ENCODE data around the gene PPP1R17. TPM values are rescaled to one million over a fixed set of nuclear protein-coding genes. Genes with fewer than 3 reads are reported as not detected.

Gene PPP1R17
- total RNA-seq, 2 donors from 2014 or later = not detected

GRCh38 chr7:31724696-31725095 is 37.7 kb downstream of the PPP1R17 start:
- H3K9me3 Mint-ChIP-seq = no peaks in the 10 kb centered on the region
- no peaks in the 10 kb centered on the region for H3K4me1 Mint-ChIP-seq (ENCODE audit: low read depth in 2 of 2)
- no peak for ATAC-seq
- no peak for DNase-seq (ENCODE audit: low spot score)
- H3K4me3 Mint-ChIP-seq = no peak overlapping the region
- H3K27ac Mint-ChIP-seq = no peak overlapping the region
- no peaks in the 10 kb centered on the region for H3K36me3 Mint-ChIP-seq
- H3K27me3 Mint-ChIP-seq = no peaks in the 10 kb centered on the region

GRCh38 chr7:31729195-31729804 is 42.3 kb downstream of the PPP1R17 start:
- no peak for ATAC-seq
- no peaks in the 10 kb centered on the region for H3K4me1 Mint-ChIP-seq (ENCODE audit: low read depth in 2 of 2)
- no peaks in the 10 kb centered on the region for H3K9me3 Mint-ChIP-seq
- DNase-seq (ENCODE audit: low spot score) = no peak
- no peaks in the 10 kb centered on the region for H3K27me3 Mint-ChIP-seq
- H3K4me3 Mint-ChIP-seq = no peak overlapping the region
- no peaks in the 10 kb centered on the region for H3K36me3 Mint-ChIP-seq
- H3K27ac Mint-ChIP-seq = no peak overlapping the region

DNA sequence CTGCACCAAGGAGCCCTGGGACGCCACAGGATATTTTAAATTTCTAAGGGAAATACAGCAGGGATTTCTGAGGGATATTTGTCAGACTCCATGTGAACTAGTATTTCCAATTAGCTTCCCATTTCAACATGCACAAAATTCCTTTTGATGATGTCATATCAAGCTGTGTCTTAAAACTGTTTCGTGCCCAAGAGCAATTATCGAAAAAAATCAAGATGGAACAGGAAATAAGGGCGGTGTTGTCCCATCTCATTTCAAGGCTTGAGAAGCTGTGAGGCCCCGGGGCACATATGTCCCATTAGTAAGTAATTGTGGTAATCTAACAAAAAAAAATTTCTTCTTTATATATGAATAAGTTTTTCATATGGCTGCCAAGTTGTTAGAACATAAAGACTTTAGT is 47.4 kb downstream of the PPP1R17 start:
- H3K9me3 Mint-ChIP-seq = no peaks in the 10 kb centered on the region
- H3K4me1 Mint-ChIP-seq (ENCODE audit: low read depth in 2 of 2) = no peaks in the 10 kb centered on the region
- no peak overlapping the region for H3K27ac Mint-ChIP-seq
- DNase-seq (ENCODE audit: low spot score) (no peak), ATAC-seq (no peak)
- H3K36me3 Mint-ChIP-seq = no peaks in the 10 kb centered on the region
- no peak overlapping the region for H3K4me3 Mint-ChIP-seq
- peaks cover 0 to 3% of the 10 kb centered on the region in 2 donors for H3K27me3 Mint-ChIP-seq

GRCh38 chr7:31735991-31736982 is 49.3 kb downstream of the PPP1R17 start:
- H3K4me1 Mint-ChIP-seq (ENCODE audit: low read depth in 2 of 2) = no peaks in the 10 kb centered on the region

DNA sequence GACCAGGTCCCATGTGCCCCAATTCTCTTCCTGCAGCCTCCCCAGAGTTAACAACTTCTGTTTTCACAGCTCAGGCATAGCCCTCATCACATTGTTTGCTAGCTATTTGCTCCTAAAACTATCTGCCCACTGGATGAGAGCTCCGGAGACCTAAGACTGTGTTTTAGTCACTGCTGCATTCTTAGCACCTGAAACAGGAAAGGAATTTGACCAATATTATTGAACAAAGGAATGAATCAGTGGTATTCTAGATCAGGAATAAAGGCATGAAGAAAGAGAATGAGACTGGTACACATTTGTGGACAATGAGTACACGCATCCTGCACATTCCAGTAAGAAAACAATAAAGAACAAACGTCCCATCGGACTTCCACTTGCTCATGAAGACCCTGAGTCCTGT is 54.8 kb downstream of the PPP1R17 start:
- no peaks in the 10 kb centered on the region for H3K36me3 Mint-ChIP-seq
- H3K4me1 Mint-ChIP-seq (ENCODE audit: low read depth in 2 of 2) = no peaks in the 10 kb centered on the region
- H3K4me3 Mint-ChIP-seq = no peak overlapping the region
- H3K9me3 Mint-ChIP-seq = no peaks in the 10 kb centered on the region
- H3K27ac Mint-ChIP-seq = no peak overlapping the region
- H3K27me3 Mint-ChIP-seq = peaks cover 8 to 25% of the 10 kb centered on the region in 2 donors
- no peak for DNase-seq (ENCODE audit: low spot score)
- ATAC-seq = no peak

More at GRCh38 chr7:31735991-31736982, 49.3 kb downstream of the PPP1R17 start:
- no peaks in the 10 kb centered on the region for H3K36me3 Mint-ChIP-seq
- DNase-seq (ENCODE audit: low spot score) (no peak), ATAC-seq (no peak)
- no peaks in the 10 kb centered on the region for H3K9me3 Mint-ChIP-seq
- H3K27me3 Mint-ChIP-seq = peaks cover 0 to 3% of the 10 kb centered on the region in 2 donors
- H3K4me3 Mint-ChIP-seq = no peak overlapping the region
- no peak overlapping the region for H3K27ac Mint-ChIP-seq

DNA sequence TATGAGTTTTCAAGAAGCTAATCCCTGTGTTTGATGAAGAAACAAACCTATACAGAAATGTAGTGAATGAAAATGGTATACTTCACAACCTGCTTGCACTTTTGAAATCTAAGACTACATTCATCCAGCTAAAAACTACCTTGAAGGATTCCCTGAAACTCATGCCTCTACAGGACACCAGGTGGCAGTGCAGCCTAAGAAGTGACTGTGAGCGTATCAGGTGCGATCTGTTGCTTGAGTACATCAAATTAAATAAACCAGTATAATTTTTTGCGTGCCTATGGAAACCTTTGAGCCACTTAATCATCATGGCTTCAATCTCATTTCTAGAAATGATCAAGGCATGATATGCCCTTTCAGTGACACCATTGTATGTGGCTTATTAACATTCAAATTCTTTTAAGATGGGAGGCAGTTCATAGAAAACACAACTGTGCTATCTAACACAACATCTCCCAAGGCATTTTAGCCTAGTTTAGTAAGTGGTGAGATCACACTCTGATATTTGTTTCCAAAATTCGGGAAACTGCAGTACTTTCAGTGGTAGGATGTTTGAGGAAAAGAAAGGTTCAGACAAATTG is 57.4 kb downstream of the PPP1R17 start:
- DNase-seq (ENCODE audit: low spot score) = peak; percentile 63
- no peaks in the 10 kb centered on the region for H3K9me3 Mint-ChIP-seq
- no peaks in the 10 kb centered on the region for H3K4me1 Mint-ChIP-seq (ENCODE audit: low read depth in 2 of 2)
- no peaks in the 10 kb centered on the region for H3K36me3 Mint-ChIP-seq
- H3K27ac Mint-ChIP-seq = no peak overlapping the region
- no peak overlapping the region for H3K4me3 Mint-ChIP-seq
- ATAC-seq = no peak
- peaks cover 6 to 30% of the 10 kb centered on the region in 2 donors for H3K27me3 Mint-ChIP-seq

DNA sequence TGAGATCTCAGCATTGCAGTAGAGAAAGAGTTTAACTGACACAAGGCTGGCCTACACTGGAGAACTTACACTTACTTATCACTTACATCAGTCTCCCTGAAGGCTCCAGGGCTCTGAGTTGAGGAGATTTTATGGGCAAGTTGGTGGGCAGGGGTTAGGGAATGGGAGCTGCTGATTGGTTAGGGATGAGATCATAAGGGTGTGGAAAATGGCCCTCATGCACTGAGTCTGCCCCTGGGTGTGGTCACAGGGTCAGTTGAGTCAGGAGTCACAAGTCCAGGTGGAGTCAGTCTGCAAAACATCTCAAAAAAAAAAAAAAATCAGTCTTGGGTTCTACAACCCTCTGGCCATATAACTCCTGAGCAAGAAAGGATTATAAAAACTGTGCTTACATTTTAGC is 60.5 kb downstream of the PPP1R17 start:
- ATAC-seq (no peak), DNase-seq (ENCODE audit: low spot score) (no peak)
- no peak overlapping the region for H3K4me3 Mint-ChIP-seq
- no peaks in the 10 kb centered on the region for H3K9me3 Mint-ChIP-seq
- H3K36me3 Mint-ChIP-seq = no peaks in the 10 kb centered on the region
- H3K27me3 Mint-ChIP-seq = peaks cover 9 to 31% of the 10 kb centered on the region in 2 donors
- no peak overlapping the region for H3K27ac Mint-ChIP-seq
- H3K4me1 Mint-ChIP-seq (ENCODE audit: low read depth in 2 of 2) = no peaks in the 10 kb centered on the region

DNA sequence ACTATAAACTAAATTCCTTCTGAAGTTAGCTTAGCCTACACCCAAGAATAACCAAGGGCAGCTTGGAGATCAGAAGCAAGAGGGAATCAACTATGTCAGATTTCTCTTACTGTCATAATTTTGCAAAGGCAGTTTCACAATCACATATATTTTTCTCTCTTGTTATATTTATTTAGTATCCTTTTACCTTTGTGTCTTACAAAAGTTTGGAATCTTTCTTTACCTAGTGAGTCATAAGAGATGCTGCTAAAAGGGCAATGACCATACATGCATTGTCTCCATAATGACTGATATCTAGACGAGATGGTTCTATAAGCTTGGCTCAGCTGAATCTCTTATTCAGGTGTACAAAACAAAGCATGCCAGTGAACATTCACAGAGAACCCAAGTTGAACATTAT is 61.1 kb downstream of the PPP1R17 start:
- Mint-ChIP-seq H3K27ac (no peak overlapping the region), H3K4me1 (ENCODE audit: low read depth in 2 of 2) (no peaks in the 10 kb centered on the region), H3K27me3 (peaks cover 9 to 26% of the 10 kb centered on the region in 2 donors), H3K36me3 (no peaks in the 10 kb centered on the region), H3K9me3 (no peaks in the 10 kb centered on the region), H3K4me3 (no peak overlapping the region)
- ATAC-seq (no peak), DNase-seq (ENCODE audit: low spot score) (no peak)

DNA sequence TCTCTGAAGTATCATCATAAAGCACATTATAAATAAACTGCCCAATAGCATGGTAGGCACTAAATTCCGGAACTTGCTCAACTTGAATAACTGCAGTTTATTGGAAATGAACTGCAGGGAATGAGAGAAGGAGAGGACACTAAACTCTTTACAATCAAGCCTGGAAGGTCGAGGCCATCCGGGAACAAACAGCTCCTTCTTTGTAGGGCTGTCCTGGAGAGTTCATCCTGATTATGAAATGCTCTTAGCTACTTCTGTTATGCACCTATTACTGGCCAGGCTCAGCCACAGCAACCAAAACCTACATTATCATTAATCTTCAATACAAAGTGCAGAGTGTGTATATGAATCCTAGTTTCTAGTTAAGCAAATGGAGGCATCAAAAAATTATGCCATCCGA is 64.7 kb downstream of the PPP1R17 start:
- DNase-seq (ENCODE audit: low spot score) (no peak), ATAC-seq (no peak)
- peaks cover 3 to 14% of the 10 kb centered on the region in 2 donors for H3K27me3 Mint-ChIP-seq
- no peak overlapping the region for H3K4me3 Mint-ChIP-seq
- no peaks in the 10 kb centered on the region for H3K36me3 Mint-ChIP-seq
- H3K4me1 Mint-ChIP-seq (ENCODE audit: low read depth in 2 of 2) = no peaks in the 10 kb centered on the region
- H3K27ac Mint-ChIP-seq = no peak overlapping the region
- H3K9me3 Mint-ChIP-seq = no peaks in the 10 kb centered on the region

Other genes starting within 250 kb of the PPP1R17 start
- gene ITPRID1, start 173.1 kb upstream of the PPP1R17 start, total RNA-seq = not detected

Data from natural killer cell treated with Interleukin-12 subunit alpha and Interleukin-12 subunit beta and Interleukin-15 and Interleukin-18, amount 100 ng/mL, for 72 hours (primary cell).